Endothelial cell (in vitro differentiated cells): ENCODE measurements around the gene CDH23. TPM values are rescaled to one million over a fixed set of nuclear protein-coding genes. Genes with fewer than 3 reads are reported as not detected.

ENCODE experiments used
- DNase-seq: peaks from one replicate; pipeline ENCODE4 v3.0.0; 2021; ENCODE audit warnings: low spot score
- H3K27ac Mint-ChIP-seq: one replicate; pipeline ENCODE4 v1.8.0; 2021; ENCODE audit warnings: mixed read lengths, inconsistent platforms; ENCODE audit not compliant: unreplicated experiment
- H3K27me3 Mint-ChIP-seq: one replicate; pipeline ENCODE4 v1.8.0; 2021; ENCODE audit warnings: mild to moderate bottlenecking, moderate library complexity, mixed read lengths, inconsistent platforms; ENCODE audit not compliant: unreplicated experiment
- H3K36me3 Mint-ChIP-seq: one replicate; pipeline ENCODE4 v1.8.0; 2021; ENCODE audit warnings: mild to moderate bottlenecking, low read depth, mixed read lengths, inconsistent platforms; ENCODE audit not compliant: unreplicated experiment
- H3K4me1 Mint-ChIP-seq: one replicate; pipeline ENCODE4 v1.8.0; 2021; ENCODE audit warnings: mild to moderate bottlenecking, mixed read lengths, inconsistent platforms; ENCODE audit not compliant: unreplicated experiment
- H3K4me3 Mint-ChIP-seq: one replicate; pipeline ENCODE4 v1.8.0; 2021; ENCODE audit warnings: mild to moderate bottlenecking, mixed read lengths, inconsistent platforms; ENCODE audit not compliant: unreplicated experiment
- H3K9me3 Mint-ChIP-seq: one replicate; pipeline ENCODE4 v1.8.0; 2021; ENCODE audit warnings: mixed read lengths, inconsistent platforms; ENCODE audit not compliant: unreplicated experiment
- CTCF ChIP-seq: fragments of 200-600 bp; sonication (generic); IDR thresholded peaks from one replicate; pipeline ENCODE4 v1.5.0; 2021; ENCODE audit warnings: antibody characterized with exemption; ENCODE audit not compliant: unreplicated experiment
- total RNA-seq: library from RNA; stranded (reverse); fragmentation: NEBNext Ultra II Directional; extraction: Animal tissue kit (Norgen Biotek cat#: 25700); gene quantifications from one replicate; pipeline ENCODE4 v1.2.1, GENCODE V29; 2021; ENCODE audit not compliant: unreplicated experiment

Gene CDH23
- total RNA-seq, 1 donor from 2014 or later: 0.54 TPM

- no peak for DNase-seq
- Mint-ChIP-seq H3K27me3 (peaks cover 2% of the 10 kb centered on the region), H3K36me3 (no peaks in the 10 kb centered on the region), H3K4me1 (peaks cover 4% of the 10 kb centered on the region), H3K27ac (no peak overlapping the region), H3K4me3 (no peak overlapping the region), H3K9me3 (no peaks in the 10 kb centered on the region)
- TF ChIP-seq CTCF: no peak
Observed at GRCh38 chr10:71675295-71675970, 278.7 kb downstream of the CDH23 start.

- peaks cover 4% of the 10 kb centered on the region for H3K4me1 Mint-ChIP-seq
- DNase-seq: no peak
- TF ChIP-seq CTCF: no peak
- H3K27me3 Mint-ChIP-seq: peaks cover 2% of the 10 kb centered on the region
- H3K27ac Mint-ChIP-seq: no peak overlapping the region
- no peaks in the 10 kb centered on the region for H3K36me3 Mint-ChIP-seq
- H3K9me3 Mint-ChIP-seq: no peaks in the 10 kb centered on the region
- no peak overlapping the region for H3K4me3 Mint-ChIP-seq
Observed at GRCh38 chr10:71677261-71677660, 280.5 kb downstream of the CDH23 start.

GRCh38 chr10:71678057-71678805 lies 281.5 kb downstream of the CDH23 start:
- Mint-ChIP-seq H3K27ac (no peak overlapping the region), H3K4me1 (peaks cover 13% of the 10 kb centered on the region), H3K9me3 (no peaks in the 10 kb centered on the region), H3K36me3 (no peaks in the 10 kb centered on the region), H3K4me3 (no peak overlapping the region), H3K27me3 (peaks cover 2% of the 10 kb centered on the region)
- TF ChIP-seq CTCF: no peak
- no peak for DNase-seq

- no peak for DNase-seq
- no peak for TF ChIP-seq CTCF
- Mint-ChIP-seq H3K9me3 (no peaks in the 10 kb centered on the region), H3K36me3 (no peaks in the 10 kb centered on the region), H3K4me1 (peaks cover 17% of the 10 kb centered on the region), H3K4me3 (no peak overlapping the region), H3K27ac (no peak overlapping the region), H3K27me3 (peaks cover 2% of the 10 kb centered on the region)
Observed at GRCh38 chr10:71679425-71679824, 282.7 kb downstream of the CDH23 start.

- DNase-seq: no peak
- no peak overlapping the region for H3K4me3 Mint-ChIP-seq
- no peak overlapping the region for H3K27ac Mint-ChIP-seq
- peaks cover 5% of the 10 kb centered on the region for H3K27me3 Mint-ChIP-seq
- no peak for TF ChIP-seq CTCF
- no peaks in the 10 kb centered on the region for H3K36me3 Mint-ChIP-seq
- H3K4me1 Mint-ChIP-seq: peaks cover 25% of the 10 kb centered on the region
- no peaks in the 10 kb centered on the region for H3K9me3 Mint-ChIP-seq
Observed at GRCh38 chr10:71681977-71682376, 285.3 kb downstream of the CDH23 start.
